Measurements from ENCODE around the gene ACTMAP. TPM values are rescaled to one million over a fixed set of nuclear protein-coding genes. Genes with fewer than 3 reads are reported as not detected.
"Not testable (repeated sequence)": the region's sequence is repeated elsewhere in the genome, so short reads cannot be mapped to it uniquely, and the experiment has no call there.

Gene ACTMAP, protein sequence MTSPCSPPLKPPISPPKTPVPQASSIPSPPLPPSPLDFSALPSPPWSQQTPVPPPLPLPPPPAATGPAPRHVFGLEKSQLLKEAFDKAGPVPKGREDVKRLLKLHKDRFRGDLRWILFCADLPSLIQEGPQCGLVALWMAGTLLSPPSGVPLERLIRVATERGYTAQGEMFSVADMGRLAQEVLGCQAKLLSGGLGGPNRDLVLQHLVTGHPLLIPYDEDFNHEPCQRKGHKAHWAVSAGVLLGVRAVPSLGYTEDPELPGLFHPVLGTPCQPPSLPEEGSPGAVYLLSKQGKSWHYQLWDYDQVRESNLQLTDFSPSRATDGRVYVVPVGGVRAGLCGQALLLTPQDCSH
- polyA plus RNA-seq (ENCODE audit: insufficient read length in 12 of 12): 10 to 100 TPM in 4 of 12 donors, 1 to 10 TPM in 7, not detected in 1; 6.3 to 12.1 (median 8.6) TPM
- long read RNA-seq, donor 1: 0 reads
- long read RNA-seq, donor 2, partial matches to known transcripts: 10 of 11 reads
- long read RNA-seq, donor 2, other reads (novel, unspliced or antisense): 0 of 11 reads
- long read RNA-seq, donor 3, partial matches to known transcripts: 0 of 1 reads
- long read RNA-seq, donor 3, other reads (novel, unspliced or antisense): 0 of 1 reads
- long read RNA-seq, donor 4, partial matches to known transcripts: 0 of 1 reads
- long read RNA-seq, donor 4, other reads (novel, unspliced or antisense): 0 of 1 reads
- long read RNA-seq, donor 5, partial matches to known transcripts: 0 of 1 reads
- long read RNA-seq, donor 5, other reads (novel, unspliced or antisense): 0 of 1 reads
- long read RNA-seq, donor 6, partial matches to known transcripts: 0 of 1 reads
- long read RNA-seq, donor 6, other reads (novel, unspliced or antisense): 0 of 1 reads
- long read RNA-seq, donor 7: 0 reads
- long read RNA-seq, donor 8, transcript C19orf54-201 (6 exons, 2,753 nt): major isoform, 5 of 5 reads
- long read RNA-seq, donor 8, partial matches to known transcripts: 0 of 5 reads
- long read RNA-seq, donor 8, other reads (novel, unspliced or antisense): 0 of 5 reads
- long read RNA-seq, donor 9, partial matches to known transcripts: 0 of 1 reads
- long read RNA-seq, donor 9, other reads (novel, unspliced or antisense): 0 of 1 reads
- long read RNA-seq, donor 10, partial matches to known transcripts: 0 of 1 reads
- long read RNA-seq, donor 10, other reads (novel, unspliced or antisense): 0 of 1 reads
- long read RNA-seq, donor 11, partial matches to known transcripts: 0 of 1 reads
- long read RNA-seq, donor 11, other reads (novel, unspliced or antisense): 0 of 1 reads

DNA sequence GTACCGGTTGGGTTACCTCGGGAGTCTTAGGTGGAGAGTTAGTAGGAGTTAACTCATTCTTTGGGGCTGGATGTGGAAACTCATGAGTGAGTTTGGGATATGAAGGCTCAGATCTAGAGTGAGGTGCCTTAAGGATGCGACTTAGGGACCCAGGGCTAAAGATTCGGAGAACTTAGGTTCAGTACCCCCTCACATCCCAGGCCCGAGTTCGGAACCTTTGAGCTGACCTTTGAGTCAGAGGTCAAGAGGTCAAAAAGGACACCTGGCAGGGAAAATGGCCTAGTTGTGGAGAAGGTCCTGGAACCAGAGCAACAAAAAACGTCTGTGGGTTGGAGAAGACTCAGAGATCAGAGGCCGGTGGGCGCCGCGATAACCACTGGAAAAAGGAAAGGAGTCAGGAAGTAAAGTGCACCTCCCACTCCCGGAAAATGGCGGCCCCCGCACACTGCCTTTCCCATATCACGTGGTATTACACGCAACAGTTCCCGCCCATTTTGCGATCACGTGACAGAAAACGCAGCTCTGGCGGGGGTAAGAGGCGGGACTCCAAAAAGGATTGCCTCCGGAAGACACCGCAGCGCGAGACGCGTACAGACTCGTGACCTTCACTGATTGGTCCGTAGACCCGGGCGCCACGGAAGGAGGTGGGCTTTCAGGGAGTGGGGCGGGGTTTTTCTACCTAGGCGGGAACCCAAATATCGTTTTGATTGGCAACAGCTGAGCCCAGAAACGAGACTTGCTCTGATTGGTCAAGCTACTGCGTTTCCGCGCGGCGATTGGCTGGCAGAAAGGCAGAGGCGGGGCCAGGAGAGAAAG is at the start of gene ACTMAP:
Gene ACTMAP, minus strand, starts transcription at position 420 of the 816 bp plus-strand sequence. CDS start 674 bp downstream, outside the sequence.
- peak; percentile 100 for DNase-seq

DNA sequence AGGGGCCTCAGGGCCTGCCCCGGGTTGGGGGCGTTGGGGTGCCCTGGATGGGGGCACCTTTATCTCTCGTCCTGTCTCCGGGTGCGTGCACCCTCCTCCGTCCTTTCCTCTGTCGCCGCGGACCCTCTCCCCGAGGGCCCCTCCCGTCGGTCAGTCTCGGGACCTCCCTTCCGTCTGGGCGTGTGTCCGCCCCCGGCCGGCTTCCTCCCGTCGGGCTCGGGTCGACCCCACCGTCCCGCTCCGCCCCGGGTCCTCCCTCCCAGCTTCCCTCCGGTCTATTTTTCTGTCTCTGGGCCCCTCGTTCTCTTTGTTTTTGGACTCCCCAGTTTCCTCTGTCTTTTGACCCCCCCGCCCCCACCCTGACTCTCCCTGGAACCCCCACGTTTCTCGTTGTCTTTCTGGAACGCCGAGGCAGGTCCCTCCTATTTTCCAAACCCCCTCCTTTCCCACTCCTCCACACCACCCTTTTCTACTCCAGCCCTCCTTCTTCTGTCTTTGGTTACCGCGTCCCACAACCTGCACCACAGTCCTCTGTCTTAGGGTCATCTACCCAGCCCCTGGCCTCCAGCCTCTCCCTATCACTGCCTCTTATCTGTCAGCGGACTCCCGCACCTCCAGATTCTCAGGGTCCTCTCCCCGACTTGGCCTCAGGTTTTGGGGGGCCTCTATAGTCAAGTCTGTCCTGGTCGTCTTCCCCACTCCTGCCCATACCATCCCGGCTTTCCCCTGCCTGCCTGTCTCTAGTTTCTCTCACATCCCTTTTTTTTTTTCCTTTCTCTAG is 49.5 kb upstream of the ACTMAP start:
- no peak for DNase-seq

DNA sequence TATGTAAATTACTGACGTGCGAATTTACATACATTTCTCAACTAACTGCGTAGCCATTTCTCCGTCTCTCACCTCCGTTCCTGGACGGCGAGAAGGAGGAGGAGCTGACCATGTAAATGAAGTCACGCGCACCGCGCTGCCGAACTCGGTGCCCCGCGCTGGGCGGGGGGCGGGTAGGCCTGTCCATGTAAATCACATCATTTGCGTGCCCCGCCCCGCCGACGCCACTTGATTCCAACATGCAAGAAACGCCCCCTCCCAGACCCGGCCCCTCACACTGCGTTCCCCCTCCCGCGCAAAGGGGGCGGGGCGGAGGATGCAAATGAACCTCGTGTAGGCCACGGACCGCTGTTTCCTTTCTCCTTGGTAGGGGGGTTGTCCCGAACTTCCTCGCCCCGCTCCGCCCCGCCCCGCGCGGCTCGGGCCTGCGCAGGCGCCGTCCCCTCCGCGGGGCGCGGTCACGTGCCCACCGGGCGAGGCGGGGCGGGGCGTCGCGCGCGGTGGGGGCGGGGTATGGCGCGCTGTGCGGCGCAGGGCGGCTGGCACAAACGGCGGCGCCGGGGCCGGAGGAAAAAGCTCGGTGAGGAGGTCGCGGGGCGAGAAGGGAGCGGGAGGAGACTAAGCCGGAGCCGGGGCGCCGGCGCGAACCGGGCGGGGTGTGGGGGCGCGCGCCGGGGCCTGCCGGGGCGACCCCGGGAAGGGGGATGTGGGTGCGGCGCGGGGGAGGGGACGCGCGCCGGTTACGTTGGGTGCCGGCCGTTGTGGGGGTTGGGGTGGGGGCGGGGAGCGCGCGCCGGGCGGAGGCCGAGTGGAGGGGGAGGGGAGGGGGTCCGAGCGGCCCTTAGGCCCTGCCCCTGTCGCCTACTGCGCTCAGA is 48.6 kb upstream of the ACTMAP start, which contains the start of gene EGLN2:
Gene EGLN2, plus strand, starts transcription at position 509 of the 875 bp plus-strand sequence. CDS start 1,382 bp downstream, outside the sequence.
- DNase-seq: peak; percentile 99

DNA sequence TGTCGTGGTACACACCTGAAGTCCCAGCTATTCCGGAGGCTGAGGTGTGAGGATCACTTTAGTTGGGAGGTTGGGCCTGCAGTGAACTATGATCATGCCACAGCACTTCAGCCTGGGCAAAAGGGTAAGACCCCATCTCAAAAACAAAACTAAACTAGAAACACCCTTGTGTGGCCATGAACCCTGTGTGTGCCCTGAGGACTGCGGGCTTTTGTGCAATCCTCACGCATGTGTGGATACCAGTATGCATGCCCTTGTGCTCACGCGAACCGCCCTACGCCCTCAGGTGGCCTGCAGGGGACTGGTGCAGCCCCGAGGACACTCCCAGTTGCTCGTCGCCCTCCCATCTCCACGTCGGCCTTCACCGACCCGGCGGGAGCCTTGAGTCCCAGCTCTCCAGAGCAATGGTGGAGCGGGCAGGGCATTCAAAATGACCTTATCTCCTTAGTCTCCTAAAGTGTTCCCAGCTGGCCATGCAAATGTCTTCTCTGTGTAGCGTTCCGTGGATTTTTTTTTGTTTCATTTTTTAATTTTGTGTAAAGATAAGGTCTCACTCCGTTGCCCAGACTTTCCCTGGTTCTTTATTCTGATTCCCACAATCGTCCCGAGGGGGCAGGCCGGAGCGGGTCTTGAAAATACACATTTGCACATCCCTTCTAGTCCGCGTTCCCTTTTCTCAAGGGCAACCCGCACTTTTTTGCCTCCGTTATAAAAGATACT is 47.8 kb upstream of the ACTMAP start:
- no peak for DNase-seq

DNA sequence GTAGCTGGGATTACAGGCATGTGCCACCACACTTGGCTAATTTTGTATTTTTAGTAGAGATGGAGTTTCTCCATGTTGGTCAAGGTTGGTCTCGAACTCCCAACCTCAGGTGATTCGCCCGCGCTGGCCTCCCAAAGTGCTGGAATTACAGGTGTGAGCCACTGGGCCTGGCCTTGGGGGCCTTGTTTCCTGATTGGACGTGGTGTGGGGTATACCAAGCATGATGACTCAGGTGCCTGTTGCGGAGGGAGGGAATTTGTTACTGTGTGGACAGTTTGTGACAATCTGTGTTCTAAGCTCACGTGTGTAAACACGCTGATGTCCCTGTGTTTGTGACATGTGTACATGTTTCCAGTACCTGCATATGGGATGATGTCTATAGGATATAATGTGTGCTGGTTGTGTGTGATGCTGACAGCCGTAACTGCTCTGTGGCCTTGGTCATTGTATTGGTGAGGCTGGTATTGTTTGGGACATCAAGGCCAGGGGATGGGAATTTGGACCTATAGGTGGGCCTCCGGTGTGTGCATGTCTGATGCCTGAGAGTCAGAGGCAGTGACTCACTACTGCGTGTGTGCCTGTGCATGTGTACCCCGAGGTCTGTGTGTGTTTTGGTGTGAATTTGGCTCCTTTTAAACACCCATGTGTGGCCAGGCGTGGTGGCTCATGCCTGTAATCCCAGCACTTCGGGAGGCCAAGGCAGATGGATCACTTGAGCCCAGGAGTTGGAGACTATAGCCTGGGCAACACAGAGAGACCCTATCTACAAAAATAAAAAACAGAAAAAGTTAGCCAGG is 47.1 kb upstream of the ACTMAP start:
- no peak for DNase-seq

DNA sequence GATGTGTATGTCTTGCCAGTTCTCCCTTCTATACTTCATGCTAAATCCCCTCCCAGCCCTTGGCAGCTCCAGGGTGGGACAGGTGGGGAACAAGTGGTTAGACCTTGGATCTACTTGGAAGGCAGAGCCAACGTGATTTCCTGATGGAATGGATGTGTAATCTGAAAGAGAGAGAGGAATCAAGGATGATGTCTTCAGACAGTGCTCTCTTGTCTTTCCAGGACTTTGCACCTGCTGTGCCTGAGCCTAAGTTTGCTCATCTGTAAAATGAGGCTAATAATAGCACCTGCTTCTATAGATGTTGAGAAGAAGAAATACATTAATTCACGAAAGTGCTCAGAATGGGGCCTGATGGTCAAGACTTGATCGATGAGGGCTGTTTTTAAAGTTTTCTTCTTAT is 41.7 kb upstream of the ACTMAP start:
- no peak for DNase-seq

DNA sequence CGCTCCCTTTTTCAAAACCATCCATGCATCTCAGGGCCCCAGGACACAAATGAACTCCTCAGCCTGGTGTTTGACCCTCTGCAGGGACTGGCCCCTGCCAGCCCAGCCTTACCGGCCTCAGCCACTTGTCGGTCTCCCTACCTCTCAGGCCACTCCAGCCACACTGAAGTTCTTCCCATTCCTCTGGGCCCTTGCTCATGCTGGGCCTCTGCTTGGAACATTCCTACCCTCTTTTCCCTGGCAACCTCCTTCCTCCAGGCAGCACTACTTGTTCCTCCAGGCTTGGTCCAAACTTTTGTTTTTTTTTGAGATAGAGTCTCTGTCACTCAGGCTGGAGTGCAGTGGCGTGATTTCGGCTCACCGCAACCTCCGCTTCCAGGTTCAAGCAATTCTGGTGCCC is 41.1 kb upstream of the ACTMAP start:
- no peak for DNase-seq

DNA sequence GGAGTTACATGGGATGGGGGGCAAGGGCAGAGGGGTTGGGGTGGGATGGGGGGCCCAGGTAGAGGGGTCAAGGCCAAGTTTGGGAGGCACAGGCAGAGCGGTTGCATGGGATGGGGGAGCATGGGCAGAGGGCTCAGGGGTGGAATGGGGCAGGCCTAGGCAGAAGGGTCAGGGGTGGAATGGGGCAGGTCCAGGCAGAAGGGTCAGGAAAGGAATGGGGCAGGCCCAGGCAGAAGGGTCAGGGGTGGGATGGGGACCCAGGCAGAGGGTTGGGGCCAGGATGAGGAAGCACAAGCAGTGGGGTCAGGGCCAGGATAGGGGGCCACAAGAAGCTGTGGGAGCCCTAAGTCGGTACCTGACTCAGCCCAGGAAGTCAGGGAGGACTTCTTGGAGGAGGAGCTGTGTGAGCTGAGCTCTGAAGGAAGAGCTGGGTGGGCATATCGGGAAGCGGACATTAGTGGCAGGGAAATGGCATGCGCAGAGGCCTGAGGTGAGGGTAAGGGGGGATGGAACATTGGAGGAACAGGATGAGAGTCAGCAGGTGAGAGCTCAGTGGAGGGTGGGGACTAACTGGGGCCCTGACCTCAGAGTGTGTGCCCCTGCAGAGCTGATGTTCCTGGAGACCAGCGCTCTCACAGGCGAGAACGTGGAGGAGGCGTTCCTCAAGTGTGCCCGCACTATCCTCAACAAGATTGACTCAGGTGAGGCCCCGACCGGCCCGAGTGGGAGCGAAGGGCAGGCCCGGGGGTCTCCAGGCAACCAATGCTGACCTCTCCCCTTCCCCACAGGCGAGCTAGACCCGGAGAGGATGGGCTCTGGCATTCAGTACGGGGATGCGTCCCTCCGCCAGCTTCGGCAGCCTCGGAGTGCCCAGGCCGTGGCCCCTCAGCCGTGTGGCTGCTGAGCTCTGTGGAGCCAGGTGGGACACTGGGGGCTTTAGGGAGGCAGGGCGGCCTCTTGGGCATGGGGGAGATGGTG is 36.1 kb upstream of the ACTMAP start:
- DNase-seq: no peak

DNA sequence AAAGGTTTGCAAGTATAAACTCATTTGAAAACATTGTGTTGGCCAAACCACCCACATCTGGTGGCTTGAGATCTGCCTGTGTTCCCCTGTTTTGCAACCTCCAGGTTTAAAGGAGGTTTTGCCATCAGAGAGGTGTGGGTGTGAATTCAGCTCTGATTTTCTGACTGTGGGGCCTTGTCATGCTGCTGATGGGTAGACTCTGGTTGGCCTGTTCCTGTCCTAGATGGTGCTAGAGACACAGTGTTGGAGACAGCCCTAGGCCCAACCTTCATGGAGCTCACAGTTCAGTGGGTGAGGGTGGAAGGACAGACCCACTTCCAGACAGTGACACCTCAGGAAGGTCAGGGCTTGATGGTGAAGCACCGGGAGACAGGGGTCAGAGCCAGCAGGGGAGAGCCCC is 35.2 kb upstream of the ACTMAP start:
- DNase-seq: no peak

DNA sequence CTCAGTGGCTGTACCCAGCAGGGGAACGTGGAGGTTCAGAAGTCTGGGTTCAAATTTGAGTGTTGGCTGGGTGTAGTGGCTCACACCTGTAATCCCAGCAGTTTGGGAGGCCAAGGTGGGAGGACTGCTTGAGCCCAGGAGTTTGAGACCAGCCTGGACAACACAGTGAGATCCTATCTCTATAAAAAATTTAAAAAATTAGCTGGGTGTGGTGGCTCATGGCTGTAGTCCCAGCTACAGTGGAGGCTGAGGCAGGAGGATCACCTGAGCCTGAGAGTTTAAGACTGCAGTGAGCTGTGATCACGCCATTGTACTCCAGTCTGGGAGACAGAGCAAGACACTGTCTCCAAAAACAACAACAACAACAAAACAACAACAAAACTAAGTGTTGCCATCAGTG is 33.9 kb upstream of the ACTMAP start:
- not testable (repeated sequence) for DNase-seq

DNA sequence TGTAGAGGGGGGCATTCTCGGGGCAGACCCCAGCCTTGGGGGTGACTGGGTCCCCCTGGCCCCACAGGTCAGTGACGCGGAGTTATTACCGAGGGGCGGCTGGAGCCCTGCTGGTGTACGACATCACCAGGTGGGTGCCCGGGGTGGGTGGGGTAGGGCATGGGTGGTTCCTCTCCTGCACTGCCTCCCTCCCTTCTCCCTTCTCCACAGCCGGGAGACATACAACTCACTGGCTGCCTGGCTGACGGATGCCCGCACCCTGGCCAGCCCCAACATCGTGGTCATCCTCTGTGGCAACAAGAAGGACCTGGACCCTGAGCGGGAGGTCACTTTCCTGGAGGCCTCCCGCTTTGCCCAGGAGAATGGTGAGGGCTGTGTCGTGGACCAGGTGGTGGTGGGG is 33.4 kb upstream of the ACTMAP start:
- DNase-seq: no peak

DNA sequence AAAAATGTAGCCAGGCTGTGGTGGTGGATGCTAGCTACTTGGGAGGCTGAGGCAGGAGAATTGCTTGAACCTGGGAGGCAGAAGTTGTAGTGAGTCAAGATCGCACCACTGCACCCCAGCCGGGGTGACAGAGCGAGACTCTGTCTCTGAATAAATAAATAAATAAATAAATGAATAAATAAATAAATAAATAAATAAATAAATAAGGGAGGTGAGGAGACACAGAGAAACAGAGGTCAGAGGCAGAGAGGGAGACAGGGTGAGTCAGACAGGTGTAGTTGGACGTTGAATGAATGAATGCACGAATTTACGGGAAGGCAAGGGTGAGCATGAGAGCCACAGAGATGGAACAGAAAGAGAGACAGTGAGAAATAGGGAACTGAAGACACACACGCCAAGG is 30.9 kb upstream of the ACTMAP start:
- DNase-seq: no peak

DNA sequence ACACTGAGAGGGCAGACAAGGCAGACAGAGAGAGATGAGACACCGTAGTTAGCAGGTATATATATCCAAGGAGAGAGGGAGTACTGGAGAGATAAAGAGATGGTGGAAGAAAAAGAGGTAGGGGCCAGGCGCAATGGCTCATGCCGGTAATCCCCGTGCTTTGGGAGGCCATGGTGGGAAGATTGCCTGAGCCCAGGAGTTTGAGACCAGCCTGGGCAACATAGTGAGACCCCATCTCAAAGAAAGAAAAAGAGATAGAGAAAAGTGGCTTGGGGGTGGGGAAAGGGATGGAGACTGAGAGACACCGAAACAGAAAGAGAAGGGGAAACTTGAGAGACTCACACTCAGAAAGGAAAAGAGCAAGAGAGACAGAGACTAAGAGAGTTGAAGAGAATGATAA is 30.3 kb upstream of the ACTMAP start:
- DNase-seq: no peak

DNA sequence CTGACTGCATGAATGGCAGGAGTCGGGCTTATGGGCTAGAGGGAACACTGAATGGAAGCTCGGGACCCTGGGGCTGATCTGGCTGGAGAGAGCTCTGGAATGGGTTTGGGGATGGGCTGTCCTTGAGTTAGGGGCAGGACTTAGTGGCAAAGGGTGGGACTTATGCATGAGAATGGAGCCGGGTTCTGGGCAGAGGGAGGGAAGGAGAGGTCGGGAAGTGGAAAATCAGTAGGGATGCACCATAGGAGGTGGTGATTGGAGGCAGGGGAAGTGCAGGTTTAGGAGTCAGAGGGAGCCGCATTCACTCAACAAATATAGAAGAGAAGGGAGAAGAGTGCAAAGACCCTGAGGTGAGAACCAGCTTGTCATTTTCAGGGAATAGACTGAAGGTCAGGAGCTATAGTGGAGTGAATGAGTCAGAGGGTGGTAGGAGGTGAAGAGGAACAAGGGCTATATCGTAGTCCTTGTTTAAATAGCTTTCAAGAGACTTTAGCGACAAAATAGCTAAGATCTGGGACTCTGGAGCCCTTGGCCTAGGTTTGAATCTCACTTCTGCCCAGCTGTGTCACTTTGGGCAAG is 28.5 kb upstream of the ACTMAP start:
- no peak for DNase-seq

DNA sequence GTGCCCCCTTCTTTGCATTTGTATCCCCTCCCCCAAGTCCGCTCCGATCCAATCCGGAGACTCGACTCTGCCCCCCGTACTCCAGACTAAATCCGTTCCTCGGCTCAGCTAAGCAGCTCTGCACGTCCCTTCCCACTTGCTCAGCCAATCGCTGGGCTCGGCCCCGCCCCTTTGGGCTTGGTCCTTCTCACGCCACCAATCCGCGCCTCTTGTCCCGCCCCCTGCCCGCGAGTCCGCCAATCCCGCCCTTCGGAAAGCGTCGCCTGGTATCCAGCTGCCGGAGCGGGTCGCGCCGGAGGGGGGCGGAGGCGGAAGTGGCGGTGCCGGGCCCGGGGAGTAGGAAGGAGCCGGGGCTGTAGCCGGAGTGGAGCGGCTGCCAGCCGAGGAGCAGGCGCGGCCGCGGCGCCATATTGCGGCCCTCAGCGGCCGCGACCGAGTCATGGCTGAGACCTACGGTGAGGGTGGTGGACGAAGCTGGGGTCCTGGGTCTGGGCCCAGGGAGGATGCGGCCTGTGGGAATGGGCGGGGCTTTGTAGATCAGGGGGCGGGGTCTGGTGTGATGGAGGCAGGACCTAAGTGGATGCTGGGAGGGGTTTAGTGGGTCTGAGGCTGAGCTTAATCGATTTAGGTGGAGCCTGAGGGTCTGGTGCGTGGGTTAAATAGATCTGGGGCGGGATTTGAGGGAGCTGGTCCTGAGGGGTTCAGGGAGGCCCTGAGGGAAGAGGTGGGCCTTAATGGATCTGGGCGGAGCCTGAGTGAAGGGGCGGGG is 27.8 kb upstream of the ACTMAP start, which contains the start of gene RAB4B:
Gene RAB4B, plus strand, starts transcription at position 311 of the 769 bp plus-strand sequence. Its CDS starts 129 bp downstream, at position 440.
- DNase-seq: peak; percentile 100
